Measurements from ENCODE around the gene SLC43A3. TPM values are rescaled to one million over a fixed set of nuclear protein-coding genes. Genes with fewer than 3 reads are reported as not detected.

SLC43A3 gene
- total and polyA plus RNA-seq, 2 experiments from 2014 or later, result 23.2 to 33.3 TPM

DNA sequence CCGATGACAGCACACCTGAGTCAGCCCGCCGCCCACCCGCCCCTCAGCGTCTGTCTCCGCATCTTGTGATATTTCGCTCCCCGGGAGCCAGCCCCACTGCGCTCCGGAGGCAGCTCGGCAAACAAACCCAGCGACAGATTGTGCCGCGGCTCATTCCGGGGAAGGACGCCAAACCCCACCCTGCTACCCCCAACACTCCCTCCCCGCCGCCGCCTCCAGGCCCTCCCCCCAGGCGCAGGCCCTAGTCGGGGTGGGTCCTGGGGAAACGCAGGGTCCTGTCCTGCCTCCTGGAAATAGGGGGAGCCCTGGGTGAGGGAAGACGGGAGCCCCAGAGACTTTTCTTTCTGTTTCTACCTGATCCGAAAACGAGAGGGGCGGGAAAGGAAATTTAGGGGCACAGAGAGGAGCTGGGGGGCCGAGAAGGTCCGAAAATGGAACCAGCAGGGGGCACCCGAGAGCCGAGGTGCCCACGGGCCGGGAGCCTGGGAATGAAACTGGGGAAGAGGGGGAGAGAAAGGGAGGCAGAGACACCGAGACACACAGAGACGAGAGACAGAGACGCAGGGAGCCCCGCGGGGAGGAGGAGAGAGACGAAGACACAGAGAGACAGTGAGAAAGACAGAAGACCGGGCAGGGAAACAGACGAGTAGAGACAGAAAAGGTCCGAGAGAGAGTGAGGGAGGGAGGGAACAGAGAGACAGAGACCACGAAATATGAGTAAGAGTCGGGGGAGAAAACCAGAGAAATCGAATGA is 31.7 kb upstream of the SLC43A3 start:
- Histone ChIP-seq H3K9ac (no peak overlapping the region), H3K9me3 (ENCODE audit: low read depth) (no peaks in the 10 kb centered on the region), H3F3A (ENCODE audit: insufficient read depth) (no peaks in the 10 kb centered on the region), H3K36me3 (ENCODE audit: low read depth) (no peaks in the 10 kb centered on the region), H3K4me2 (ENCODE audit: unreplicated experiment) (peak overlapping the region; percentile 81), H4K20me1 (ENCODE audit: insufficient read depth) (no peaks in the 10 kb centered on the region), H3K9me2 (ENCODE audit: insufficient read depth) (no peaks in the 10 kb centered on the region), H3K79me2 (ENCODE audit: insufficient read depth) (no peaks in the 10 kb centered on the region), H2AFZ (peak overlapping the region; percentile 70), H3K4me1 (ENCODE audit: insufficient read depth) (no peaks in the 10 kb centered on the region; the same call in 1 of the 2 replicates), H3K27ac (no peak overlapping the region), H3K4me3 (peak overlapping the region; percentile 66), H3K27me3 (replicated peaks; ENCODE audit: insufficient read depth) (peaks cover 10% of the 10 kb centered on the region)
- in situ Hi-C loops (cut with MboI), result loop anchor here (10.0 kb wide), 1 partner anchor 66 kb away; no protein-coding TSS in a partner anchor
- WGBS, 2 experiments (ENCODE audit: low coverage in 1 of 2, low lambda C conversion rate in 2 of 2, missing lambda C conversion rate in 2 of 2), result 2 to 3% methylated on average over 23 to 38 of the region's 44 CpGs
- DNase-seq, result peak; percentile 58
- TF ChIP-seq EZH2 (IDR thresholded peaks at IDR 0.05; ENCODE audit: insufficient read depth, poor library complexity, severe bottlenecking) (peak; percentile 86), EZH2phosphoT487 (IDR thresholded peaks at IDR 0.05; ENCODE audit: insufficient read depth, low read depth) (no peak)

- H3K79me2 ChIP-seq (ENCODE audit: insufficient read depth), result no peaks in the 10 kb centered on the region
- no peaks in the 10 kb centered on the region for H3K9me2 ChIP-seq (ENCODE audit: insufficient read depth)
- peak overlapping the region; percentile 66 for H3K4me3 ChIP-seq
- 8 to 19% methylated on average over 7 to 8 of the region's 16 CpGs for WGBS, 2 experiments (ENCODE audit: low coverage in 1 of 2, low lambda C conversion rate in 2 of 2, missing lambda C conversion rate in 2 of 2)
- DNase-seq, result peak; percentile 18
- 0 out of 2 replicates have a peak overlapping the region, but pooled peaks have one; percentile 70 for H2AFZ ChIP-seq
- in situ Hi-C loops (cut with MboI), result loop anchor here (10.0 kb wide), 1 partner anchor 67 kb away; no protein-coding TSS in a partner anchor
- no peaks in the 10 kb centered on the region for H3K9me3 ChIP-seq (ENCODE audit: low read depth)
- H3F3A ChIP-seq (ENCODE audit: insufficient read depth), result no peaks in the 10 kb centered on the region
- peaks cover 10% of the 10 kb centered on the region for H3K27me3 ChIP-seq (replicated peaks; ENCODE audit: insufficient read depth)
- peak overlapping the region; percentile 81 for H3K4me2 ChIP-seq (ENCODE audit: unreplicated experiment)
- no peaks in the 10 kb centered on the region; the same call in 1 of the 2 replicates for H3K4me1 ChIP-seq (ENCODE audit: insufficient read depth)
- TF ChIP-seq EZH2 (IDR thresholded peaks at IDR 0.05; ENCODE audit: insufficient read depth, poor library complexity, severe bottlenecking) (no peak), EZH2phosphoT487 (IDR thresholded peaks at IDR 0.05; ENCODE audit: insufficient read depth, low read depth) (no peak)
- H4K20me1 ChIP-seq (ENCODE audit: insufficient read depth), result no peaks in the 10 kb centered on the region
- no peaks in the 10 kb centered on the region for H3K36me3 ChIP-seq (ENCODE audit: low read depth)
- H3K27ac ChIP-seq, result no peak overlapping the region
- H3K9ac ChIP-seq, result no peak overlapping the region
Measured at GRCh38 chr11:57458060-57458409, 31.1 kb upstream of the SLC43A3 start.

GRCh38 chr11:57457643-57458023 is 30.7 kb upstream of the SLC43A3 start:
- Histone ChIP-seq H3K9me2 (ENCODE audit: insufficient read depth) (no peaks in the 10 kb centered on the region), H3K79me2 (ENCODE audit: insufficient read depth) (no peaks in the 10 kb centered on the region), H2AFZ (no peak overlapping the region), H3K4me1 (ENCODE audit: insufficient read depth) (no peaks in the 10 kb centered on the region; the same call in 1 of the 2 replicates), H3K27me3 (replicated peaks; ENCODE audit: insufficient read depth) (peaks cover 10% of the 10 kb centered on the region), H3K27ac (no peak overlapping the region), H3K4me2 (ENCODE audit: unreplicated experiment) (peak overlapping the region; percentile 33), H3K36me3 (ENCODE audit: low read depth) (no peaks in the 10 kb centered on the region), H3K4me3 (no peak overlapping the region), H3K9me3 (ENCODE audit: low read depth) (no peaks in the 10 kb centered on the region), H4K20me1 (ENCODE audit: insufficient read depth) (no peaks in the 10 kb centered on the region), H3K9ac (no peak overlapping the region), H3F3A (ENCODE audit: insufficient read depth) (no peaks in the 10 kb centered on the region)
- in situ Hi-C loops (cut with MboI), result loop anchor here (10.0 kb wide), 1 partner anchor 67 kb away; no protein-coding TSS in a partner anchor
- TF ChIP-seq EZH2 (IDR thresholded peaks at IDR 0.05; ENCODE audit: insufficient read depth, poor library complexity, severe bottlenecking) (no peak), EZH2phosphoT487 (IDR thresholded peaks at IDR 0.05; ENCODE audit: insufficient read depth, low read depth) (no peak)
- 4 to 13% methylated on average over 6 to 7 of the region's 7 CpGs for WGBS, 2 experiments (ENCODE audit: low coverage in 1 of 2, low lambda C conversion rate in 2 of 2, missing lambda C conversion rate in 2 of 2)
- no peak for DNase-seq

- Histone ChIP-seq H2AFZ (no peak overlapping the region), H3K9ac (no peak overlapping the region), H3K27me3 (replicated peaks; ENCODE audit: insufficient read depth) (peaks cover 10% of the 10 kb centered on the region), H3K9me2 (ENCODE audit: insufficient read depth) (no peaks in the 10 kb centered on the region), H3K4me2 (ENCODE audit: unreplicated experiment) (peak overlapping the region; percentile 33), H3K79me2 (ENCODE audit: insufficient read depth) (no peaks in the 10 kb centered on the region), H3K27ac (no peak overlapping the region), H4K20me1 (ENCODE audit: insufficient read depth) (no peaks in the 10 kb centered on the region), H3K9me3 (ENCODE audit: low read depth) (no peaks in the 10 kb centered on the region), H3F3A (ENCODE audit: insufficient read depth) (no peaks in the 10 kb centered on the region), H3K4me3 (no peak overlapping the region), H3K4me1 (ENCODE audit: insufficient read depth) (no peaks in the 10 kb centered on the region; the same call in 1 of the 2 replicates), H3K36me3 (ENCODE audit: low read depth) (no peaks in the 10 kb centered on the region)
- in situ Hi-C loops (cut with MboI), result loop anchor here (10.0 kb wide), 1 partner anchor 68 kb away; no protein-coding TSS in a partner anchor
- TF ChIP-seq EZH2phosphoT487 (IDR thresholded peaks at IDR 0.05; ENCODE audit: insufficient read depth, low read depth), result no peak
- TF ChIP-seq EZH2 (IDR thresholded peaks at IDR 0.05; ENCODE audit: insufficient read depth, poor library complexity, severe bottlenecking), result no peak
- 8% methylated on average over 18 of the region's 19 CpGs for WGBS, 2 experiments (ENCODE audit: low coverage in 1 of 2, low lambda C conversion rate in 2 of 2, missing lambda C conversion rate in 2 of 2)
- peak; percentile 88 for DNase-seq
Measured at GRCh38 chr11:57456960-57457642, 30.2 kb upstream of the SLC43A3 start.
